CD14-positive monocyte (primary cell): ENCODE measurements around the gene DNAJB13. TPM values are rescaled to one million over a fixed set of nuclear protein-coding genes. Genes with fewer than 3 reads are reported as not detected.

Experiments
- DNase-seq, 3 donors: peaks; one replicate each; pipeline ENCODE4 v3.0.0-alpha.2; 2011 to 2022
- H2AFZ ChIP-seq: 2 replicates; pipeline ENCODE4 v1.6.0; 2012; ENCODE audit warnings: mild to moderate bottlenecking, low read depth, low read length, inconsistent platforms; ENCODE audit not compliant: insufficient read depth, poor library complexity, severe bottlenecking
- H3K27ac ChIP-seq, 2 donors: 1 replicate in 1 of 2; 2 replicates in 1 of 2; pipeline ENCODE4 v1.5.1; 2012 to 2013; ENCODE audit warnings: low read length in 2 of 2, control low read depth in 1 of 2, inconsistent platforms in 1 of 2, low read depth in 1 of 2, mild to moderate bottlenecking in 1 of 2
- H3K27me3 ChIP-seq, 2 donors: one replicate each; pipeline versions ENCODE4 v1.6.0 to v1.6.1; 2011 to 2013; ENCODE audit warnings: low read length in 2 of 2; ENCODE audit not compliant: control insufficient read depth in 2 of 2, insufficient read depth in 2 of 2
- H3K36me3 ChIP-seq, 2 donors: replicated peaks in 1 of 2; 1 replicate in 1 of 2; 2 replicates in 1 of 2; pipeline versions ENCODE4 v1.5.1 to v1.6.1; 2012 to 2013; ENCODE audit warnings: low read length in 2 of 2, control low read depth in 1 of 2, inconsistent platforms in 1 of 2, mild to moderate bottlenecking in 1 of 2; ENCODE audit not compliant: insufficient read depth in 2 of 2, control insufficient read depth in 1 of 2
- H3K4me1 ChIP-seq, 2 donors: 1 replicate in 1 of 2; 2 replicates in 1 of 2; pipeline versions ENCODE4 v1.5.1 to v1.6.1; 2012 to 2013; ENCODE audit warnings: low read length in 2 of 2, control low read depth in 1 of 2, inconsistent platforms in 1 of 2, mild to moderate bottlenecking in 1 of 2, moderate library complexity in 1 of 2; ENCODE audit not compliant: insufficient read depth in 2 of 2, control insufficient read depth in 1 of 2
- H3K4me2 ChIP-seq: replicated peaks from 2 replicates; pipeline ENCODE3; 2012; ENCODE audit warnings: low read length, moderate library complexity, mild to moderate bottlenecking; ENCODE audit not compliant: poor library complexity, severe bottlenecking; ENCODE audit errors: extremely low read depth
- H3K4me3 ChIP-seq, 3 experiments: fragments of 200-600 bp in 1 of 3; sonication (generic) in 1 of 3; replicated peaks in 1 of 3; 1 replicate in 2 of 3; 2 replicates in 1 of 3; pipeline ENCODE4 v1.5.1; 2011 to 2013; ENCODE audit warnings: low read length in 3 of 3, mild to moderate bottlenecking in 3 of 3, control low read depth in 2 of 3, low read depth in 2 of 3, inconsistent platforms in 1 of 3, moderate library complexity in 1 of 3
- H3K79me2 ChIP-seq: 2 replicates; pipeline ENCODE4 v1.6.0; 2012; ENCODE audit warnings: mild to moderate bottlenecking, control low read depth, inconsistent platforms, low read length, moderate library complexity; ENCODE audit not compliant: insufficient read depth
- H3K9ac ChIP-seq: 2 replicates; pipeline ENCODE4 v1.6.0; 2017; ENCODE audit warnings: low read length, mild to moderate bottlenecking; ENCODE audit not compliant: insufficient read depth, poor library complexity, severe bottlenecking
- H3K9me3 ChIP-seq, 2 donors: replicated peaks in 1 of 2; 1 replicate in 1 of 2; 2 replicates in 1 of 2; pipeline versions ENCODE4 v1.5.1 to v1.6.1; 2012 to 2013; ENCODE audit warnings: low read length in 2 of 2, control low read depth in 1 of 2; ENCODE audit not compliant: control insufficient read depth in 1 of 2, insufficient read depth in 1 of 2
- H4K20me1 ChIP-seq: 2 replicates; pipeline ENCODE4 v1.6.0; 2012; ENCODE audit warnings: mild to moderate bottlenecking, low read length, control low read depth, moderate library complexity; ENCODE audit not compliant: insufficient read depth
- H3K27ac Mint-ChIP-seq, 7 donors: one replicate each; pipeline ENCODE4 v1.8.0; 2020; ENCODE audit warnings: mild to moderate bottlenecking in 7 of 7, mixed read lengths in 7 of 7, moderate library complexity in 6 of 7, inconsistent platforms in 2 of 7
- H3K27me3 Mint-ChIP-seq, 3 donors: one replicate each; pipeline ENCODE4 v1.8.0; 2021 to 2022; ENCODE audit warnings: low read depth in 3 of 3, mild to moderate bottlenecking in 3 of 3, mixed read lengths in 3 of 3, moderate library complexity in 3 of 3, inconsistent platforms in 1 of 3
- H3K36me3 Mint-ChIP-seq, 2 donors: one replicate each; pipeline ENCODE4 v1.8.0; 2020; ENCODE audit warnings: mixed read lengths in 2 of 2, inconsistent platforms in 1 of 2, mild to moderate bottlenecking in 1 of 2
- H3K4me1 Mint-ChIP-seq: one replicate; pipeline ENCODE4 v1.8.0; 2020; ENCODE audit warnings: mild to moderate bottlenecking, mixed read lengths
- H3K4me3 Mint-ChIP-seq, 2 donors: one replicate each; pipeline ENCODE4 v1.8.0; 2020; ENCODE audit warnings: mild to moderate bottlenecking in 2 of 2, mixed read lengths in 2 of 2, moderate library complexity in 1 of 2
- H3K9me3 Mint-ChIP-seq, 7 donors: one replicate each; pipeline ENCODE4 v1.8.0; 2020 to 2022; ENCODE audit warnings: mixed read lengths in 7 of 7, mild to moderate bottlenecking in 6 of 7, moderate library complexity in 6 of 7, inconsistent platforms in 2 of 7
- WGBS: methylation state at CpG from one replicate; pipeline ENCODE4 v1.1.5; 2013; ENCODE audit warnings: missing lambda C conversion rate; ENCODE audit not compliant: insufficient coverage; 5-methylcytosine and 5-hydroxymethylcytosine counted together
- intact Hi-C, 2 donors: fragments of 100-400 bp; cut with micrococcal nuclease; formaldehyde crosslinking; loops; one replicate each; pipeline versions ENCODE4 v1.15.0 to v1.15.1; 2023
- polyA plus RNA-seq, 3 donors: library from polyadenylated mRNA; depleted of rRNA in 1 of 3; unstranded in 2 of 3; stranded (reverse) in 1 of 3; fragments of 300-500 nt in 2 of 3; fragments of >200 nt in 1 of 3; fragmentation: Illumina TruSeq in 2 of 3; gene quantifications; 1 replicate in 2 of 3; 2 replicates in 1 of 3; pipeline ENCODE4 v1.2.3, GENCODE V29; 2012 to 2021
- TF ChIP-seq, protein P1 (sequence below): fragments of 200-600 bp; IDR thresholded peaks from one replicate; pipeline ENCODE4 v1.8.0; 2022; ENCODE audit warnings: antibody characterized with exemption, mild to moderate bottlenecking

Gene DNAJB13
- polyA plus RNA-seq, 3 donors, result not detected

GRCh38 chr11:73963861-73964260 is 13.0 kb downstream of the DNAJB13 start:
- WGBS, result 91% methylated on average over 4 of the region's 8 CpGs
- Histone ChIP-seq H3K79me2 (no peaks in the 10 kb centered on the region), H3K36me3 (no peaks in the 10 kb centered on the region), H3K27me3 (no peaks in the 10 kb centered on the region), H2AFZ (peak overlapping the region; percentile 55), H3K4me2 (no peak overlapping the region), H3K27ac (no peak overlapping the region), H4K20me1 (no peaks in the 10 kb centered on the region), H3K9me3 (no peaks in the 10 kb centered on the region), H3K9ac (no peak overlapping the region), H3K4me1 (peaks cover 3 to 5% of the 10 kb centered on the region in 2 donors), H3K4me3 (no peak overlapping the region)
- intact Hi-C loops, result loop anchor here (5.0 to 10.0 kb wide), 2 partner anchors 128 to 211 kb away; partner anchors contain the start of genes C2CD3 (in 1 of the 2) and PPME1 (in 1 of the 2)
- Mint-ChIP-seq H3K4me1 (peaks cover 6% of the 10 kb centered on the region), H3K27ac (peak overlapping the region in 1 of 7 donors; percentile 25), H3K9me3 (no peaks in the 10 kb centered on the region), H3K4me3 (no peak overlapping the region), H3K27me3 (peaks cover 1 to 16% (median 6%) of the 10 kb centered on the region in 3 donors), H3K36me3 (no peaks in the 10 kb centered on the region)
- TF ChIP-seq, protein P1, sequence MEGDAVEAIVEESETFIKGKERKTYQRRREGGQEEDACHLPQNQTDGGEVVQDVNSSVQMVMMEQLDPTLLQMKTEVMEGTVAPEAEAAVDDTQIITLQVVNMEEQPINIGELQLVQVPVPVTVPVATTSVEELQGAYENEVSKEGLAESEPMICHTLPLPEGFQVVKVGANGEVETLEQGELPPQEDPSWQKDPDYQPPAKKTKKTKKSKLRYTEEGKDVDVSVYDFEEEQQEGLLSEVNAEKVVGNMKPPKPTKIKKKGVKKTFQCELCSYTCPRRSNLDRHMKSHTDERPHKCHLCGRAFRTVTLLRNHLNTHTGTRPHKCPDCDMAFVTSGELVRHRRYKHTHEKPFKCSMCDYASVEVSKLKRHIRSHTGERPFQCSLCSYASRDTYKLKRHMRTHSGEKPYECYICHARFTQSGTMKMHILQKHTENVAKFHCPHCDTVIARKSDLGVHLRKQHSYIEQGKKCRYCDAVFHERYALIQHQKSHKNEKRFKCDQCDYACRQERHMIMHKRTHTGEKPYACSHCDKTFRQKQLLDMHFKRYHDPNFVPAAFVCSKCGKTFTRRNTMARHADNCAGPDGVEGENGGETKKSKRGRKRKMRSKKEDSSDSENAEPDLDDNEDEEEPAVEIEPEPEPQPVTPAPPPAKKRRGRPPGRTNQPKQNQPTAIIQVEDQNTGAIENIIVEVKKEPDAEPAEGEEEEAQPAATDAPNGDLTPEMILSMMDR, result no peak
- DNase-seq, result no peak

GRCh38 chr11:73965076-73965763 is 14.4 kb downstream of the DNAJB13 start:
- peaks cover 3 to 5% of the 10 kb centered on the region in 2 donors for H3K4me1 ChIP-seq
- no peak overlapping the region for H3K4me2 ChIP-seq
- no peaks in the 10 kb centered on the region for H3K9me3 ChIP-seq
- WGBS, result 60% methylated on average over 1 of the region's 10 CpGs
- Mint-ChIP-seq H3K4me1 (peaks cover 6% of the 10 kb centered on the region), H3K27me3 (peaks cover 5 to 17% (median 6%) of the 10 kb centered on the region in 3 donors), H3K36me3 (no peaks in the 10 kb centered on the region), H3K4me3 (no peak overlapping the region), H3K9me3 (no peaks in the 10 kb centered on the region), H3K27ac (no peak overlapping the region)
- H3K79me2 ChIP-seq, result no peaks in the 10 kb centered on the region
- no peak overlapping the region for H3K9ac ChIP-seq
- H2AFZ ChIP-seq, result no peak overlapping the region
- no peaks in the 10 kb centered on the region for H4K20me1 ChIP-seq
- DNase-seq, result no peak
- H3K36me3 ChIP-seq, result no peaks in the 10 kb centered on the region
- H3K27me3 ChIP-seq, result no peaks in the 10 kb centered on the region
- H3K4me3 ChIP-seq, result no peak overlapping the region
- TF ChIP-seq, protein P1, result no peak
- intact Hi-C loops, result loop anchor here in 1 of 2 donors (10.0 kb wide), 1 partner anchor 210 kb away; the partner anchor contains the start of genes C2CD3 and PPME1
- H3K27ac ChIP-seq, result no peak overlapping the region
